Psoas muscle (tissue), 8 donors: ENCODE data around the gene TCF7L2. TPM values are rescaled to one million over a fixed set of nuclear protein-coding genes. Genes with fewer than 3 reads are reported as not detected.

Experiments
- ATAC-seq, 4 donors: fragments of 200-7000 bp; cut with Tn5 transposase; one replicate each; pipeline ENCODE4 v1.9.1; 2020; ENCODE audit warnings: moderate library complexity in 3 of 4, mild to moderate bottlenecking in 2 of 4
- DNase-seq, 2 donors: peaks; one replicate each; pipeline ENCODE4 v3.0.0-alpha.2; 2020
- H3K27ac ChIP-seq: fragments of 200-600 bp; one replicate; pipeline ENCODE4 v1.8.0; 2022
- H3K27me3 ChIP-seq, 3 donors: fragments of 200-600 bp in 1 of 3; one replicate each; pipeline versions ENCODE4 v1.6.1 to v1.8.0; 2013 to 2022; ENCODE audit warnings: low read length in 2 of 3, mild to moderate bottlenecking in 2 of 3, moderate library complexity in 1 of 3; ENCODE audit not compliant: insufficient read depth in 3 of 3
- H3K36me3 ChIP-seq, 2 donors: fragments of 200-600 bp in 1 of 2; one replicate each; pipeline versions ENCODE4 v1.6.1 to v1.8.0; 2013 to 2022; ENCODE audit warnings: low read depth in 1 of 2, mild to moderate bottlenecking in 1 of 2, moderate library complexity in 1 of 2; ENCODE audit not compliant: insufficient read depth in 1 of 2
- H3K4me1 ChIP-seq: fragments of 200-600 bp; one replicate; pipeline ENCODE4 v1.8.0; 2022
- H3K4me3 ChIP-seq: fragments of 200-600 bp; one replicate; pipeline ENCODE4 v1.8.0; 2022; ENCODE audit warnings: mild to moderate bottlenecking
- H3K9me3 ChIP-seq: fragments of 200-600 bp; one replicate; pipeline ENCODE4 v1.8.0; 2022
- CTCF ChIP-seq: fragments of 200-600 bp; IDR thresholded peaks from one replicate; pipeline ENCODE4 v1.8.0; 2022; ENCODE audit warnings: antibody characterized with exemption
- WGBS, 3 donors: extraction: QIAGEN DNeasy Blood & Tissue Kit; methylation state at CpG; one replicate each; pipeline versions ENCODE4 v1.1.6 to v1.1.7; 2013; 5-methylcytosine and 5-hydroxymethylcytosine counted together
- intact Hi-C, 2 donors: fragments of 100-400 bp; cut with DNase I; formaldehyde crosslinking; loops; one replicate each; pipeline versions ENCODE4 v1.11.0 to v1.14.2; 2022
- polyA plus RNA-seq, 3 donors: library from polyadenylated mRNA; stranded (reverse); fragments of 200-250 nt; gene quantifications; one replicate each; pipeline ENCODE4 v1.2.3, GENCODE V29; 2013
- total RNA-seq, 4 donors: library from RNA; stranded (reverse); fragmentation: NEBNext Ultra II Directional in 2 of 4; extraction: Animal tissue kit (Norgen Biotek cat#: 25700) in 2 of 4; gene quantifications; one replicate each; pipeline versions ENCODE4 v1.2.1 to v1.2.4, GENCODE V29; 2021 to 2023
- donor health status: healthy with polysubstance abuse.
- donor health status: DM: no; HTN: no; CAD: no; lungs with moderate emphysema.
- donor health status: Bipolar disorder and iron deficiency.
- donor health status: healthy.
- donor health status: DM: yes; HTN: yes; CAD: no.
- donor health status: DM: no; HTN: no; CAD: no.
- donor health status: DM: no; HTN: no; CAD: no.
- donor health status: DM: yes; HTN: yes; CAD: no.

TCF7L2 gene
- total and polyA plus RNA-seq, 7 donors, result 1.8 to 8.5 (median 4.3) TPM

GRCh38 chr10:113128450-113129070 is 178.5 kb downstream of the TCF7L2 start:
- TF ChIP-seq CTCF, result no peak
- H3K36me3 ChIP-seq, result no peaks in the 10 kb centered on the region
- intact Hi-C loops, result loop anchor here (5.0 to 10.0 kb wide), 4 partner anchors 176 to 564 kb away; partner anchors contain the start of gene TCF7L2 (in 1 of the 2)
- WGBS, 3 donors, result 74 to 82% (median 81%) methylated on average over 11 of the region's 11 CpGs
- peak overlapping the region; percentile 32 for H3K4me3 ChIP-seq
- peaks cover 4% of the 10 kb centered on the region for H3K4me1 ChIP-seq
- DNase-seq (no peak), ATAC-seq (no peak)
- no peaks in the 10 kb centered on the region for H3K27me3 ChIP-seq
- H3K9me3 ChIP-seq, result no peaks in the 10 kb centered on the region
- peak overlapping the region; percentile 7 for H3K27ac ChIP-seq

- 77 to 84% (median 83%) methylated on average over 7 of the region's 7 CpGs for WGBS, 3 donors
- TF ChIP-seq CTCF, result no peak
- Histone ChIP-seq H3K9me3 (no peaks in the 10 kb centered on the region), H3K36me3 (no peaks in the 10 kb centered on the region), H3K4me3 (peak overlapping the region; percentile 32), H3K4me1 (peaks cover 4% of the 10 kb centered on the region), H3K27me3 (no peaks in the 10 kb centered on the region), H3K27ac (peak overlapping the region; percentile 7)
- ATAC-seq (no peak), DNase-seq (no peak)
- intact Hi-C loops, result loop anchor here (5.0 to 10.0 kb wide), 4 partner anchors 177 to 564 kb away; partner anchors contain the start of gene TCF7L2 (in 1 of the 2)
These were observed 179.1 kb downstream of the TCF7L2 start for GRCh38 chr10:113129117-113129516.

GRCh38 chr10:113130014-113130641 is 180.1 kb downstream of the TCF7L2 start:
- Histone ChIP-seq H3K27me3 (no peaks in the 10 kb centered on the region), H3K36me3 (no peaks in the 10 kb centered on the region), H3K4me3 (peak overlapping the region; percentile 41), H3K27ac (no peak overlapping the region), H3K9me3 (no peaks in the 10 kb centered on the region), H3K4me1 (peaks cover 4% of the 10 kb centered on the region)
- DNase-seq (no peak), ATAC-seq (no peak)
- intact Hi-C loops, result no loop called here
- 90 to 91% (median 90%) methylated on average over 5 of the region's 5 CpGs for whole genome bisulfite sequencing, 3 donors
- TF ChIP-seq CTCF, result no peak

GRCh38 chr10:113131613-113132261 is 181.7 kb downstream of the TCF7L2 start:
- no peaks in the 10 kb centered on the region for H3K4me1 ChIP-seq
- H3K9me3 ChIP-seq, result no peaks in the 10 kb centered on the region
- H3K27me3 ChIP-seq, result no peaks in the 10 kb centered on the region
- TF ChIP-seq CTCF, result no peak
- H3K27ac ChIP-seq, result peak overlapping the region; percentile 34
- H3K4me3 ChIP-seq, result no peak overlapping the region
- intact Hi-C loops, result no loop called here
- 60 to 65% (median 60%) methylated on average over 10 of the region's 10 CpGs for WGBS, 3 donors
- DNase-seq, result no peak
- H3K36me3 ChIP-seq, result no peaks in the 10 kb centered on the region
- peak; percentile 44 to 62 (median 52) for ATAC-seq
